Panc1 (cell line): ENCODE data around the gene ROR1. TPM values are rescaled to one million over a fixed set of nuclear protein-coding genes. Genes with fewer than 3 reads are reported as not detected.
A peak's percentile ranks its signal among the peaks of the same experiment; 100 is the strongest.

Experiments used
- ATAC-seq: fragments of 200-7000 bp; cut with Tn5 transposase; 2 replicates; pipeline ENCODE4 v1.9.1; 2020; ENCODE audit warnings: mild to moderate bottlenecking, moderate library complexity
- BruUV-seq: library from RNA; stranded (reverse); fragments of 400-500 nt; replicated peaks from 2 replicates; lab custom pipeline; 2021; lab: Mats Ljungman, UMichigan
- CTCF ChIA-PET: fragments of 300-600 bp; sonication (Branson Sonifier 250); formaldehyde crosslinking; loops from one replicate; lab custom pipeline; 2022; ENCODE audit warnings: antibody characterized with exemption; lab: Charles Lee
- POLR2A ChIA-PET: fragments of 300-600 bp; sonication (Branson Sonifier 250); formaldehyde crosslinking; loops from one replicate; lab custom pipeline; 2022; ENCODE audit warnings: antibody characterized with exemption; lab: Charles Lee
- DNase-seq: peaks from one replicate; pipeline ENCODE4 v3.0.0-alpha.2; 2010; ENCODE audit warnings: low read depth, low spot score
- H3K27ac ChIP-seq: 2 replicates; pipeline ENCODE4 v1.5.1; 2011; ENCODE audit warnings: mild to moderate bottlenecking, low read length, inconsistent platforms
- H3K27me3 ChIP-seq: fragments of 200-500 bp; sonication (Bioruptor generic); 2 replicates; pipeline ENCODE4 v1.6.0; 2014; ENCODE audit warnings: low read length, inconsistent platforms; ENCODE audit not compliant: control insufficient read depth, insufficient read depth
- H3K36me3 ChIP-seq: fragments of 200-500 bp; sonication (Bioruptor generic); 2 replicates; pipeline ENCODE4 v1.5.1; 2014; ENCODE audit warnings: inconsistent platforms, mild to moderate bottlenecking, low read length, moderate library complexity; ENCODE audit not compliant: control insufficient read depth, insufficient read depth
- H3K4me1 ChIP-seq: 2 replicates; pipeline ENCODE4 v1.5.1; 2011; ENCODE audit warnings: inconsistent platforms, mild to moderate bottlenecking, low read length, moderate library complexity; ENCODE audit not compliant: control insufficient read depth, insufficient read depth
- H3K4me3 ChIP-seq, 2 experiments: 2 replicates each; pipeline ENCODE4 v1.5.1; 2011 to 2012; ENCODE audit warnings: low read depth in 2 of 2, low read length in 2 of 2, mild to moderate bottlenecking in 2 of 2, inconsistent platforms in 1 of 2, moderate library complexity in 1 of 2
- H3K9me3 ChIP-seq: fragments of 200-500 bp; sonication (Bioruptor generic); 2 replicates; pipeline ENCODE4 v1.5.1; 2014; ENCODE audit warnings: low read depth, mild to moderate bottlenecking, inconsistent platforms, low read length, moderate library complexity; ENCODE audit not compliant: control insufficient read depth, insufficient read depth
- CTCF ChIP-seq: fragments of 450-650 bp; IDR thresholded peaks from 2 replicates; pipeline ENCODE4 v1.5.1; 2017; ENCODE audit warnings: mild to moderate bottlenecking
- POLR2AphosphoS5 ChIP-seq: IDR thresholded peaks from 2 replicates; pipeline ENCODE4 v1.6.1; 2012; ENCODE audit warnings: mild to moderate bottlenecking, low read depth, low read length, moderate library complexity
- REST ChIP-seq, 2 experiments: IDR thresholded peaks; 2 replicates each; pipeline ENCODE4 v1.6.1; 2011 to 2012; ENCODE audit warnings: low read depth in 2 of 2, control low read depth in 1 of 2, low read length in 1 of 2, mild to moderate bottlenecking in 1 of 2, moderate library complexity in 1 of 2; ENCODE audit not compliant: insufficient read depth in 1 of 2
- SIN3A ChIP-seq: IDR thresholded peaks from 2 replicates; pipeline ENCODE4 v1.6.1; 2012; ENCODE audit warnings: low read depth, mild to moderate bottlenecking, low read length, moderate library complexity, borderline replicate concordance; ENCODE audit not compliant: insufficient read depth
- TCF7L2 ChIP-seq: IDR thresholded peaks from 2 replicates; pipeline ENCODE4 v1.6.1; 2011; ENCODE audit warnings: mild to moderate bottlenecking, low read depth, low read length, inconsistent platforms
- in situ Hi-C: cut with HindIII; loops from 2 replicates; pipeline ENCODE4 v1.10.0; 2016; ENCODE audit warnings: low sequenced_read_pairs, low pct_unique_long_range_greater_than_20kb
- intact Hi-C: fragments of 100-400 bp; cut with micrococcal nuclease; formaldehyde crosslinking; loops from one replicate; pipeline ENCODE4 v1.10.0; 2022; ENCODE audit not compliant: unreplicated experiment
- total RNA-seq: library from RNA; stranded (reverse); gene quantifications from one replicate; pipeline ENCODE4 v1.2.1, GENCODE V29; 2021; ENCODE audit not compliant: unreplicated experiment

The ROR1 gene
- total RNA-seq, 1 experiment from 2014 or later = 19.3 TPM

GRCh38 chr1:63802109-63802508 is 28.3 kb downstream of the ROR1 start:
- no TSS peak for BruUV-seq
- Histone ChIP-seq H3K4me3 (no peak overlapping the region), H3K4me1 (peaks cover 19% of the 10 kb centered on the region), H3K27ac (no peak overlapping the region), H3K36me3 (no peaks in the 10 kb centered on the region), H3K9me3 (no peaks in the 10 kb centered on the region), H3K27me3 (no peaks in the 10 kb centered on the region)
- in situ Hi-C loops = no loop called here
- intact Hi-C loops = no loop called here
- CTCF ChIA-PET = no interaction called here
- ATAC-seq (no peak), DNase-seq (no peak)
- POLR2A ChIA-PET = no interaction called here
- TF ChIP-seq REST (IDR thresholded peaks at IDR 0.05; ENCODE audit: insufficient read depth in 1 of 2, low read depth in 2 of 2, low read length in 1 of 2) = no peak
- TF ChIP-seq CTCF = peak; percentile 45
- no peak for TF ChIP-seq TCF7L2
- no peak for TF ChIP-seq SIN3A
- TF ChIP-seq POLR2AphosphoS5 = no peak

- peak; percentile 46; the same call in 1 of the 2 replicates for ATAC-seq
Measured at GRCh38 chr1:63804829-63805484, 31.1 kb downstream of the ROR1 start.

More at GRCh38 chr1:63804829-63805484, 31.1 kb downstream of the ROR1 start:
- H3K4me1 ChIP-seq = peaks cover 7% of the 10 kb centered on the region; the same call in 1 of the 2 replicates
- TF ChIP-seq SIN3A = no peak
- no peak for TF ChIP-seq REST (IDR thresholded peaks at IDR 0.05; ENCODE audit: insufficient read depth in 1 of 2, low read depth in 2 of 2, low read length in 1 of 2)
- TF ChIP-seq CTCF = no peak
- TF ChIP-seq POLR2AphosphoS5 = no peak
- TF ChIP-seq TCF7L2 = no peak
- no peaks in the 10 kb centered on the region for H3K36me3 ChIP-seq
- in situ Hi-C loops = no loop called here
- no peak for DNase-seq
- intact Hi-C loops = no loop called here
- no TSS peak for BruUV-seq
- POLR2A ChIA-PET = no interaction called here
- CTCF ChIA-PET = no interaction called here
- no peak overlapping the region for H3K27ac ChIP-seq
- 0 out of 2 replicates have a peak, but pooled peaks cover 3% of the 10 kb centered on the region for H3K9me3 ChIP-seq
- H3K27me3 ChIP-seq = no peaks in the 10 kb centered on the region
- no peak overlapping the region for H3K4me3 ChIP-seq
